Measurements from ENCODE around the gene UBE2F. TPM values are rescaled to one million over a fixed set of nuclear protein-coding genes. Genes with fewer than 3 reads are reported as not detected.
"Not testable (repeated sequence)": the region's sequence is repeated elsewhere in the genome, so short reads cannot be mapped to it uniquely, and the experiment has no call there.

Gene UBE2F
- total RNA-seq, 1 donor = 49.8 TPM

DNA sequence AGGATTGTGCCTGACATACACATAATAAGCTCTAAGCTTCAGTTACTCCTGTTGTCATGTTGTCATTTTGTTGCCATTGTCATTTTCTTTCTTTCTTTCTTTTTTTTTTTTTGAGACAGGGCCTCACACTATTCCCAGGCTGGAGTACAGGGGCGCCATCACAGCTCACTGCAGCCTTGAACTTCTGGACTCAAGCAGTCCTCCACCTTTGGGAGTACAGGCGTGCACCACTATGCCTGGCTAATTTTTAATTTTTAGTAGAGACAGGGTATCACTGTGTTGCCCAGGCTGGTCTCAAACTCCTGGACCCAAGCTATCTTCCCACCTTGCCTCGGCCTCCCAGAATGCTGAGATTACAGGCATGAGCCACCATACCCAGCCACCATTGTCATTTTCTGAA, 63.0 kb downstream of the UBE2F start:
- DNase-seq (ENCODE audit: low read depth) = no peak
- TF ChIP-seq, protein P1, sequence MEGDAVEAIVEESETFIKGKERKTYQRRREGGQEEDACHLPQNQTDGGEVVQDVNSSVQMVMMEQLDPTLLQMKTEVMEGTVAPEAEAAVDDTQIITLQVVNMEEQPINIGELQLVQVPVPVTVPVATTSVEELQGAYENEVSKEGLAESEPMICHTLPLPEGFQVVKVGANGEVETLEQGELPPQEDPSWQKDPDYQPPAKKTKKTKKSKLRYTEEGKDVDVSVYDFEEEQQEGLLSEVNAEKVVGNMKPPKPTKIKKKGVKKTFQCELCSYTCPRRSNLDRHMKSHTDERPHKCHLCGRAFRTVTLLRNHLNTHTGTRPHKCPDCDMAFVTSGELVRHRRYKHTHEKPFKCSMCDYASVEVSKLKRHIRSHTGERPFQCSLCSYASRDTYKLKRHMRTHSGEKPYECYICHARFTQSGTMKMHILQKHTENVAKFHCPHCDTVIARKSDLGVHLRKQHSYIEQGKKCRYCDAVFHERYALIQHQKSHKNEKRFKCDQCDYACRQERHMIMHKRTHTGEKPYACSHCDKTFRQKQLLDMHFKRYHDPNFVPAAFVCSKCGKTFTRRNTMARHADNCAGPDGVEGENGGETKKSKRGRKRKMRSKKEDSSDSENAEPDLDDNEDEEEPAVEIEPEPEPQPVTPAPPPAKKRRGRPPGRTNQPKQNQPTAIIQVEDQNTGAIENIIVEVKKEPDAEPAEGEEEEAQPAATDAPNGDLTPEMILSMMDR (IDR thresholded peaks at IDR 0.05; ENCODE audit: insufficient read depth, low read length) = no peak
- no peak overlapping the region for H3K4me3 ChIP-seq (ENCODE audit: low read depth, low read length)

DNA sequence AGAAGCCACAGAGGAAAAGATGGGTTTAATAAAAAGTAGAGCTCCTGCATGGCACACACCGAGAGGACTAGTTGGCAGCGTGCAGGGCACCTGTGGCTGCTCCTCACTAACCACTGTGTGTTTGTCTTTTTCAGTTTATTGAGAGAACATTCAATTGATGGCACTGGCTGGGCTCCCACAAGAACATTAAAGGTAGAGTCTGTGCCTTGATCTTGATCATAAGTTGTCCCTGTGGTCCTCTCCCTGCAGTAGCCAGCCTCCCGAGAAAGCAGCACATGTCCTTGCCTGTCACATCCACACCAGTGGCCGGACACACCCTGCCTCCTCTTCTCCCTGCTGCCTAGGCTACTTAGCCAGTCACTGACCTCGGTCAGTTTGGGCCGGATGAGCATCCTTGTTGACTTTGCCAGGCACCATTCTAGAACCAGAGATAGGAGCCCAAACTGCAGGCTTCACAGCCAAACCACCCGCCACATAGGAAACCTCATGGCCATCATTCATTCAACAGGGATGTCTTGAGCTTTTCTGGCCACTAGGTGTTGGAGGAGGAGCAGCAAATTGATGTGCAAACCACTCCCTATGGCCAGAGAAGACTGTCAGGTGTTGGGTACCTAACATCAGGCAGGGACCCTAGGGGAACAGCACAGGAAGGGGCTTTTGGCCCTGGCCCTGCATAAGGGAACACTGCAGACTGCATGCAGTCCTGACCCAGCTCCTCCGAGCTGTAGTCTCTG, 63.8 kb downstream of the UBE2F start:
- no peak for DNase-seq (ENCODE audit: low read depth)
- TF ChIP-seq, protein P1 (IDR thresholded peaks at IDR 0.05; ENCODE audit: insufficient read depth, low read length) = no peak
- H3K4me3 ChIP-seq (ENCODE audit: low read depth, low read length) = no peak overlapping the region

DNA sequence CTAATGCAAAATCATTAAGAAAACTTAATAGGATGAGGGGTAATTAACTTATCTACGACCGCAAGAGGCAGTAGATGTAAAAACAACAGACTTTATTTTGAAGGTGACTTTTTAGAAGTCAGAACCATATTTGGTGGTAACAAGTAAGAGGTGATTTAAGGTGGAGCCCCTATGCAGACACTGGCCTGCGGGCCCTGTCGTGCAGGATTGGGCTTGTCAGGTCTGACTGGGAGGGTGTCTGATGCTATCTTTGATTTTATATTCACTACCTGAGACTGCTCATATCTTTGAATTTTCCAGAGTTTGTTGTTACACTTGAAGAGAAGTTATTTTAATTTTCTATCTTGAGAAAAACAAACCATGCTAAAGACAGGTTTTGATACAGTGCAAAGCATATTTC, 64.9 kb downstream of the UBE2F start:
- H3K4me3 ChIP-seq (ENCODE audit: low read depth, low read length) = no peak overlapping the region
- no peak for DNase-seq (ENCODE audit: low read depth)
- TF ChIP-seq, protein P1 (IDR thresholded peaks at IDR 0.05; ENCODE audit: insufficient read depth, low read length) = no peak

DNA sequence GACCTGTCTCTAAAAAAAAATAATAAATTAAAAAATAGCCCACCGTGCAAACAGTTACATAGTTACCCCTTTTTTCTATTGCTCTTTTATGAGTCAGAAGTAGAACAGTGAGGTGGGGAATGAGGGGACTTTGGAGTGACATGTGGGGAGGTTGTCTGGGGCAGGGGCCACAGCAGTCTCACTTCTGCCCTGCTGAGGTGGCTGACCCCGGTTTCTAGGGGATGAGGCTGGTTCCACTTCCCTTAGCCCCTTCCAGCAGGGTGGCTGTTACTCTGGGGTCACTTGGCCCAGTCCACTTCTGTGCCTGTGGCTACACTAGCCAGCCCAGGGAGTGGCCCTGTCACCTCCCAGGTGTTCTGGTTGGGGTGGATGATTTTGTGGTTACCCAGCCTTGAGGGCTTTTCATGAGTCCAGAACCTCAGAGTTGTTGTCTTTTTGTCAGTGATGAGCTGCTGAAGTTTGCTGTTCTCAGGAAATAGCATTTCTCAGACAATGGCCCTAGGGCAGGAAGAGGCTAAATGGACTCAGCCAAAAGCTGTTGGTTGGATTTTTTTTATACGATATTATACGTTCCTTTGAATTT, 66.0 kb downstream of the UBE2F start:
- TF ChIP-seq, protein P1 (IDR thresholded peaks at IDR 0.05; ENCODE audit: insufficient read depth, low read length) = no peak
- no peak overlapping the region for H3K4me3 ChIP-seq (ENCODE audit: low read depth, low read length)
- DNase-seq (ENCODE audit: low read depth) = no peak

DNA sequence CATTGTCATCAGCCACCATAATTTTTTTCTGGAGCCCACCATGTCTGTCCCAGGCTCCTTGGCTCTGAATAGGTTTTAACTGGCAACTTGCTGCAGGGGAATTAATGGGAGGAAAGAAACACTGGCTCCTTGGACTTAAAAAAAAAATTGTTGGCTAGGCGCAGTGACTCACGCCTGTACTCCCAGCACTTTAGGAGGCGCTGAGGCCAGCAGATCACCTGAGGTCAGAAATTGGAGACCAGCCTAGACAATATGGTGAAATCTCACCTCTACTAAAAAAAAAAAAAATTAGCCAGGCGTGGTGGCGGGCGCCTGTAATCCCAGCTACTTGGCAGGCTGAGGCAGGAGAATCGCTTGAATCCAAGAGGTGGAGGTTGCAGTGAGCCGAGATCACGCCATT, 67.2 kb downstream of the UBE2F start:
- H3K4me3 ChIP-seq (ENCODE audit: low read depth, low read length); DNase-seq (ENCODE audit: low read depth): not testable (repeated sequence)

DNA sequence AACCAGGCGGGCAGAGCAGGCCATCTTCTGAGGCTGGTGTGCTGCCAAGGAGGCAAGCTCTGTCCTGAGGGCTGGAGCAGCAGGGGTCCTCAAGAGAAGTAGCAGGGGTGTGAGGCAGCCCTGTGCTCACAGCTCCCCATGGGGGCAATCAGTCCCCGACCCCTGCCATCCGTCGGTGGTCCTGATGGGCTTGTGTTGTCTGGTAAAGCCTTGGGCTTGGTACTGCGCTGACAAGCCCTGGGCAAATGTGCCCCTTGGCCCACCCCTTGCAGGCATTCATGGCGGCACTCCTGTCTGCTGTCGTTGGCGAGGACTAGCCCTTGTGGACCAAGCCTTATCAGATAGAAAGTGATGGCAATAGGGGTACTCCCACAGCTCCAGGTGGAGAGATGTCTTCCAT, 71.4 kb downstream of the UBE2F start:
- TF ChIP-seq, protein P1 (IDR thresholded peaks at IDR 0.05; ENCODE audit: insufficient read depth, low read length) = no peak
- no peak for DNase-seq (ENCODE audit: low read depth)

DNA sequence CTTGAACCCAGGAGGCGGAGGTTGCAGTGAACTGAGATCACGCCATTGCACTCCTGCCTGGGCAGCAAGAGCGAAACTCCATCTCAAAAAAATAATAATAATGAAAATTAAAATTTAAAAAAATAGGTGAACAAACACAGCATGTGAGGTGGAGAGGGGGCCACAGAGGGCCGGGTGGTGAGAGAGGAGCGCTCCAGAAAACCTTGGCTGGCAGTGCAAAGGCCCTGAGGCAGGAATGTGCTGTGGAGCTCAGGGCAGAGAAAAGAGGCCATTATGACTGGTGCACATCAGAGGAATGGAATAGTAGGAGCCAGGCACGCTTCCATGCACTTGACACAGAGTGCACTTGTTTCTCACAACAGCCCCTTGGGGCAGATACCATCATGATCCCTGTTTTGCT, 72.3 kb downstream of the UBE2F start:
- no peak for DNase-seq (ENCODE audit: low read depth)
- TF ChIP-seq, protein P1 (IDR thresholded peaks at IDR 0.05; ENCODE audit: insufficient read depth, low read length) = no peak
- H3K4me3 ChIP-seq (ENCODE audit: low read depth, low read length) = no peak overlapping the region

More for the DNA sequence above, 71.4 kb downstream of the UBE2F start:
- H3K4me3 ChIP-seq (ENCODE audit: low read depth, low read length) = no peak overlapping the region
